HepG2 (cell line): ENCODE data around the gene TMEM145.

Source experiments
- CREM ChIP-seq, 2 experiments: sonication (generic) in 1 of 2; formaldehyde crosslinking in 1 of 2; IDR thresholded peaks; 2 replicates each; pipeline versions ENCODE4 v1.4.0 to v1.6.1; 2016 to 2020; ENCODE audit warnings: antibody characterized with exemption in 1 of 2, mild to moderate bottlenecking in 1 of 2, missing genetic modification reagents in 1 of 2
- POLR2G ChIP-seq: fragments of 200-400 bp; formaldehyde crosslinking; IDR thresholded peaks from 2 replicates; pipeline ENCODE4 v1.6.1; 2018; ENCODE audit warnings: mild to moderate bottlenecking, low read depth, low read length, moderate library complexity
- TF ChIP-seq, protein P1 (sequence below): sonication (generic); formaldehyde crosslinking; IDR thresholded peaks from 2 replicates; pipeline ENCODE4 v1.5.0; 2020; ENCODE audit warnings: mild to moderate bottlenecking, missing genetic modification reagents, moderate library complexity
- TF ChIP-seq, protein P2 (sequence below): sonication (generic); formaldehyde crosslinking; IDR thresholded peaks from 2 replicates; pipeline ENCODE4 v1.4.0; 2020; ENCODE audit warnings: mild to moderate bottlenecking, missing genetic modification reagents, borderline replicate concordance
- TF ChIP-seq, protein P3 (sequence below): sonication (generic); formaldehyde crosslinking; IDR thresholded peaks from 2 replicates; pipeline ENCODE4 v1.4.0; 2020; ENCODE audit warnings: low read depth, mild to moderate bottlenecking, missing genetic modification reagents
- TF ChIP-seq, protein P4 (sequence below): IDR thresholded peaks from 2 replicates; pipeline ENCODE4 v1.6.1; 2016; ENCODE audit warnings: missing compliant biosample characterization, missing genetic modification reagents, borderline replicate concordance

DNA sequence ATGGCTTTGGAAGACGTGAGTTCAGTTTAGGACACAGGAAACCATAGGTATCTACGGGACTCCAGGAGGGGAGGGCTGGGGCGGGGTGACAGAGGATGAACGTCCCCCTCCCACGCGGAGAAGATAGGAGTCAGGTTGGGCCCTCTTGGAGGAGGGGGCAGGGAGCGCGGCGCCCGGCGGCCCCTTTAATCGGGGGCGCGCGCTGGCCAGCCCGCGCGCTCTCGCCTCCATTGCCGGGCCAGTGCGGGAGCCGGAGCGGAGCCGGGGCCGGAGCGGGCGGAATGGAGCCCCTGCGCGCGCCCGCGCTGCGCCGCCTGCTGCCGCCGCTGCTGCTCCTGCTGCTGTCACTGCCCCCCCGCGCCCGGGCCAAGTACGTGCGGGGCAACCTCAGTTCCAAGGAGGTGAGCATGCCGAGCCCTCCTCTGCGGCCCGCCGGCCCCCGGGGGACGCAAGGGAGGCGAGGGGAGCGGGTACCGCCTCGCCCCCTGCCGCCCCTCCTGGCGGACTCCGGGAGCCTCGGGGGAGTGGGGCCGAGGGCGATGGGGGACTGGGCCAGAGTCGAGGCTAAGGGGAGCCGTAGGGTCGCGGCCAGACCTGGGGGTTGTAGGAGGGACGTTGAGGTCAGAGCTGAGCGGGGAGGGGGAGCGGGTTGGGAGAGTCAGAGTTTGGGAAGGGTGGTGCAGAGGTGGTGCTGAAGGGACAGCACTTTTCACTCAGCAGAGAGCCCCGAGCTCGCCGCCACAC is at the start of gene TMEM145:
- TF ChIP-seq, protein P1, sequence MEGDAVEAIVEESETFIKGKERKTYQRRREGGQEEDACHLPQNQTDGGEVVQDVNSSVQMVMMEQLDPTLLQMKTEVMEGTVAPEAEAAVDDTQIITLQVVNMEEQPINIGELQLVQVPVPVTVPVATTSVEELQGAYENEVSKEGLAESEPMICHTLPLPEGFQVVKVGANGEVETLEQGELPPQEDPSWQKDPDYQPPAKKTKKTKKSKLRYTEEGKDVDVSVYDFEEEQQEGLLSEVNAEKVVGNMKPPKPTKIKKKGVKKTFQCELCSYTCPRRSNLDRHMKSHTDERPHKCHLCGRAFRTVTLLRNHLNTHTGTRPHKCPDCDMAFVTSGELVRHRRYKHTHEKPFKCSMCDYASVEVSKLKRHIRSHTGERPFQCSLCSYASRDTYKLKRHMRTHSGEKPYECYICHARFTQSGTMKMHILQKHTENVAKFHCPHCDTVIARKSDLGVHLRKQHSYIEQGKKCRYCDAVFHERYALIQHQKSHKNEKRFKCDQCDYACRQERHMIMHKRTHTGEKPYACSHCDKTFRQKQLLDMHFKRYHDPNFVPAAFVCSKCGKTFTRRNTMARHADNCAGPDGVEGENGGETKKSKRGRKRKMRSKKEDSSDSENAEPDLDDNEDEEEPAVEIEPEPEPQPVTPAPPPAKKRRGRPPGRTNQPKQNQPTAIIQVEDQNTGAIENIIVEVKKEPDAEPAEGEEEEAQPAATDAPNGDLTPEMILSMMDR (CRISPR knock-in tag) = peak; percentile 45
- TF ChIP-seq CREM (IDR thresholded peaks at IDR 0.05) = no peak
- TF ChIP-seq CREM (CRISPR knock-in tag; IDR thresholded peaks at IDR 0.05) = no peak
- no peak for TF ChIP-seq POLR2G
- TF ChIP-seq, protein P2, sequence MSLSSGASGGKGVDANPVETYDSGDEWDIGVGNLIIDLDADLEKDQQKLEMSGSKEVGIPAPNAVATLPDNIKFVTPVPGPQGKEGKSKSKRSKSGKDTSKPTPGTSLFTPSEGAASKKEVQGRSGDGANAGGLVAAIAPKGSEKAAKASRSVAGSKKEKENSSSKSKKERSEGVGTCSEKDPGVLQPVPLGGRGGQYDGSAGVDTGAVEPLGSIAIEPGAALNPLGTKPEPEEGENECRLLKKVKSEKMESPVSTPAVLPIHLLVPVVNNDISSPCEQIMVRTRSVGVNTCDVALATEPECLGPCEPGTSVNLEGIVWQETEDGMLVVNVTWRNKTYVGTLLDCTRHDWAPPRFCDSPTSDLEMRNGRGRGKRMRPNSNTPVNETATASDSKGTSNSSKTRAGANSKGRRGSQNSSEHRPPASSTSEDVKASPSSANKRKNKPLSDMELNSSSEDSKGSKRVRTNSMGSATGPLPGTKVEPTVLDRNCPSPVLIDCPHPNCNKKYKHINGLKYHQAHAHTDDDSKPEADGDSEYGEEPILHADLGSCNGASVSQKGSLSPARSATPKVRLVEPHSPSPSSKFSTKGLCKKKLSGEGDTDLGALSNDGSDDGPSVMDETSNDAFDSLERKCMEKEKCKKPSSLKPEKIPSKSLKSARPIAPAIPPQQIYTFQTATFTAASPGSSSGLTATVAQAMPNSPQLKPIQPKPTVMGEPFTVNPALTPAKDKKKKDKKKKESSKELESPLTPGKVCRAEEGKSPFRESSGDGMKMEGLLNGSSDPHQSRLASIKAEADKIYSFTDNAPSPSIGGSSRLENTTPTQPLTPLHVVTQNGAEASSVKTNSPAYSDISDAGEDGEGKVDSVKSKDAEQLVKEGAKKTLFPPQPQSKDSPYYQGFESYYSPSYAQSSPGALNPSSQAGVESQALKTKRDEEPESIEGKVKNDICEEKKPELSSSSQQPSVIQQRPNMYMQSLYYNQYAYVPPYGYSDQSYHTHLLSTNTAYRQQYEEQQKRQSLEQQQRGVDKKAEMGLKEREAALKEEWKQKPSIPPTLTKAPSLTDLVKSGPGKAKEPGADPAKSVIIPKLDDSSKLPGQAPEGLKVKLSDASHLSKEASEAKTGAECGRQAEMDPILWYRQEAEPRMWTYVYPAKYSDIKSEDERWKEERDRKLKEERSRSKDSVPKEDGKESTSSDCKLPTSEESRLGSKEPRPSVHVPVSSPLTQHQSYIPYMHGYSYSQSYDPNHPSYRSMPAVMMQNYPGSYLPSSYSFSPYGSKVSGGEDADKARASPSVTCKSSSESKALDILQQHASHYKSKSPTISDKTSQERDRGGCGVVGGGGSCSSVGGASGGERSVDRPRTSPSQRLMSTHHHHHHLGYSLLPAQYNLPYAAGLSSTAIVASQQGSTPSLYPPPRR (CRISPR knock-in tag) = no peak
- TF ChIP-seq, protein P3, sequence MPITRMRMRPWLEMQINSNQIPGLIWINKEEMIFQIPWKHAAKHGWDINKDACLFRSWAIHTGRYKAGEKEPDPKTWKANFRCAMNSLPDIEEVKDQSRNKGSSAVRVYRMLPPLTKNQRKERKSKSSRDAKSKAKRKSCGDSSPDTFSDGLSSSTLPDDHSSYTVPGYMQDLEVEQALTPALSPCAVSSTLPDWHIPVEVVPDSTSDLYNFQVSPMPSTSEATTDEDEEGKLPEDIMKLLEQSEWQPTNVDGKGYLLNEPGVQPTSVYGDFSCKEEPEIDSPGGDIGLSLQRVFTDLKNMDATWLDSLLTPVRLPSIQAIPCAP = no peak
- TF ChIP-seq, protein P4, sequence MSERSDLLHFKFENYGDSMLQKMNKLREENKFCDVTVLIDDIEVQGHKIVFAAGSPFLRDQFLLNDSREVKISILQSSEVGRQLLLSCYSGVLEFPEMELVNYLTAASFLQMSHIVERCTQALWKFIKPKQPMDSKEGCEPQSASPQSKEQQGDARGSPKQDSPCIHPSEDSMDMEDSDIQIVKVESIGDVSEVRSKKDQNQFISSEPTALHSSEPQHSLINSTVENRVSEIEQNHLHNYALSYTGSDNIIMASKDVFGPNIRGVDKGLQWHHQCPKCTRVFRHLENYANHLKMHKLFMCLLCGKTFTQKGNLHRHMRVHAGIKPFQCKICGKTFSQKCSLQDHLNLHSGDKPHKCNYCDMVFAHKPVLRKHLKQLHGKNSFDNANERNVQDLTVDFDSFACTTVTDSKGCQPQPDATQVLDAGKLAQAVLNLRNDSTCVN = no peak
